Measurements from ENCODE around the gene MIER3.

Gene MIER3

GRCh38 chr5:56977822-56978221, 25.9 kb upstream of the MIER3 start:
- CTCF ChIA-PET: no interaction called here
- H3K27me3 Mint-ChIP-seq: peaks cover 7% of the 10 kb centered on the region
- H3K4me3 Mint-ChIP-seq: no peak overlapping the region
- no peaks in the 10 kb centered on the region for H3K9me3 Mint-ChIP-seq
- H3K36me3 Mint-ChIP-seq: no peaks in the 10 kb centered on the region
- H3K27ac Mint-ChIP-seq: no peak overlapping the region
- no peaks in the 10 kb centered on the region for H3K4me1 Mint-ChIP-seq
- no peak for DNase-seq

- Mint-ChIP-seq H3K27me3 (peaks cover 11% of the 10 kb centered on the region), H3K27ac (no peak overlapping the region), H3K4me3 (no peak overlapping the region), H3K9me3 (no peaks in the 10 kb centered on the region), H3K4me1 (no peaks in the 10 kb centered on the region), H3K36me3 (no peaks in the 10 kb centered on the region)
- no peak for DNase-seq
- CTCF ChIA-PET: no interaction called here
Observed at GRCh38 chr5:56977021-56977420, 25.1 kb upstream of the MIER3 start.

GRCh38 chr5:56974241-56974640, 22.3 kb upstream of the MIER3 start:
- Mint-ChIP-seq H3K9me3 (no peaks in the 10 kb centered on the region), H3K27me3 (peaks cover 18% of the 10 kb centered on the region), H3K4me1 (no peaks in the 10 kb centered on the region), H3K4me3 (no peak overlapping the region), H3K36me3 (no peaks in the 10 kb centered on the region), H3K27ac (no peak overlapping the region)
- no peak for DNase-seq
- CTCF ChIA-PET: no interaction called here

- Mint-ChIP-seq H3K27me3 (peaks cover 15% of the 10 kb centered on the region), H3K4me1 (no peaks in the 10 kb centered on the region), H3K9me3 (no peaks in the 10 kb centered on the region), H3K36me3 (no peaks in the 10 kb centered on the region), H3K27ac (no peak overlapping the region), H3K4me3 (no peak overlapping the region)
- CTCF ChIA-PET: interaction anchor here (0.5 to 1.2 kb wide), 2 partner anchors 41 to 976 kb away, joined by 3 read pairs; no protein-coding TSS in a partner anchor
- DNase-seq: no peak
Observed at GRCh38 chr5:56973473-56973872, 21.6 kb upstream of the MIER3 start.

- no peak overlapping the region for H3K27ac Mint-ChIP-seq
- H3K27me3 Mint-ChIP-seq: peaks cover 30% of the 10 kb centered on the region
- H3K4me1 Mint-ChIP-seq: no peaks in the 10 kb centered on the region
- no peaks in the 10 kb centered on the region for H3K9me3 Mint-ChIP-seq
- no peak overlapping the region for H3K4me3 Mint-ChIP-seq
- CTCF ChIA-PET: interaction anchor here (0.9 kb wide), 1 partner anchor 11 kb away, joined by 3 read pairs; no protein-coding TSS in a partner anchor
- H3K36me3 Mint-ChIP-seq: no peaks in the 10 kb centered on the region
- no peak for DNase-seq
Observed at GRCh38 chr5:56971275-56971674, 19.4 kb upstream of the MIER3 start.

- CTCF ChIA-PET: no interaction called here
- Mint-ChIP-seq H3K36me3 (no peaks in the 10 kb centered on the region), H3K27me3 (peaks cover 65% of the 10 kb centered on the region), H3K4me3 (no peak overlapping the region), H3K9me3 (no peaks in the 10 kb centered on the region), H3K27ac (no peak overlapping the region), H3K4me1 (no peaks in the 10 kb centered on the region)
- no peak for DNase-seq
Observed at GRCh38 chr5:56964173-56964572, 12.2 kb upstream of the MIER3 start.

- no peak for DNase-seq
- no peaks in the 10 kb centered on the region for H3K9me3 Mint-ChIP-seq
- no peak overlapping the region for H3K27ac Mint-ChIP-seq
- H3K4me1 Mint-ChIP-seq: no peaks in the 10 kb centered on the region
- CTCF ChIA-PET: no interaction called here
- H3K27me3 Mint-ChIP-seq: peaks cover 73% of the 10 kb centered on the region
- no peaks in the 10 kb centered on the region for H3K36me3 Mint-ChIP-seq
- no peak overlapping the region for H3K4me3 Mint-ChIP-seq
Observed at GRCh38 chr5:56963246-56963645, 11.3 kb upstream of the MIER3 start.

- no peak overlapping the region for H3K27ac Mint-ChIP-seq
- DNase-seq: no peak
- H3K36me3 Mint-ChIP-seq: no peaks in the 10 kb centered on the region
- CTCF ChIA-PET: no interaction called here
- H3K9me3 Mint-ChIP-seq: no peaks in the 10 kb centered on the region
- peaks cover 76% of the 10 kb centered on the region for H3K27me3 Mint-ChIP-seq
- no peaks in the 10 kb centered on the region for H3K4me1 Mint-ChIP-seq
- no peak overlapping the region for H3K4me3 Mint-ChIP-seq
Observed at GRCh38 chr5:56962286-56962685, 10.4 kb upstream of the MIER3 start.

GRCh38 chr5:56961746-56962145, 9.8 kb upstream of the MIER3 start:
- CTCF ChIA-PET: no interaction called here
- H3K4me3 Mint-ChIP-seq: no peak overlapping the region
- H3K4me1 Mint-ChIP-seq: no peaks in the 10 kb centered on the region
- peaks cover 70% of the 10 kb centered on the region for H3K27me3 Mint-ChIP-seq
- no peak for DNase-seq
- no peaks in the 10 kb centered on the region for H3K36me3 Mint-ChIP-seq
- no peak overlapping the region for H3K27ac Mint-ChIP-seq
- H3K9me3 Mint-ChIP-seq: no peaks in the 10 kb centered on the region

GRCh38 chr5:56959326-56959725, 7.4 kb upstream of the MIER3 start:
- CTCF ChIA-PET: no interaction called here
- H3K27me3 Mint-ChIP-seq: peaks cover 51% of the 10 kb centered on the region
- H3K36me3 Mint-ChIP-seq: no peaks in the 10 kb centered on the region
- H3K9me3 Mint-ChIP-seq: no peaks in the 10 kb centered on the region
- DNase-seq: no peak
- no peaks in the 10 kb centered on the region for H3K4me1 Mint-ChIP-seq
- H3K4me3 Mint-ChIP-seq: no peak overlapping the region
- H3K27ac Mint-ChIP-seq: no peak overlapping the region

GRCh38 chr5:56958595-56958994, 6.7 kb upstream of the MIER3 start:
- Mint-ChIP-seq H3K27me3 (peaks cover 55% of the 10 kb centered on the region), H3K9me3 (no peaks in the 10 kb centered on the region), H3K4me1 (no peaks in the 10 kb centered on the region), H3K27ac (no peak overlapping the region), H3K4me3 (no peak overlapping the region), H3K36me3 (no peaks in the 10 kb centered on the region)
- CTCF ChIA-PET: no interaction called here
- DNase-seq: no peak

GRCh38 chr5:56954262-56954661, 2.3 kb upstream of the MIER3 start:
- Mint-ChIP-seq H3K4me3 (no peak overlapping the region), H3K27me3 (peaks cover 39% of the 10 kb centered on the region), H3K4me1 (peaks cover 20% of the 10 kb centered on the region), H3K36me3 (no peaks in the 10 kb centered on the region), H3K9me3 (no peaks in the 10 kb centered on the region), H3K27ac (no peak overlapping the region)
- DNase-seq: no peak
- CTCF ChIA-PET: interaction anchor here (0.8 kb wide), 1 partner anchor 53 kb away, joined by 3 read pairs; no protein-coding TSS in a partner anchor

- Mint-ChIP-seq H3K9me3 (no peaks in the 10 kb centered on the region), H3K4me3 (peak overlapping the region; percentile 92), H3K27me3 (peaks cover 23% of the 10 kb centered on the region), H3K4me1 (peaks cover 23% of the 10 kb centered on the region), H3K36me3 (peaks cover 1% of the 10 kb centered on the region), H3K27ac (peak overlapping the region; percentile 85)
- peak; percentile 48 for DNase-seq
- CTCF ChIA-PET: interaction anchor here (2.1 kb wide), 1 partner anchor 187 kb away, joined by 4 read pairs; no protein-coding TSS in a partner anchor
Observed at GRCh38 chr5:56951126-56951945, 587 bp downstream of the MIER3 start.

GRCh38 chr5:56950626-56951125, 1.2 kb downstream of the MIER3 start:
- Mint-ChIP-seq H3K27ac (peak overlapping the region; percentile 85), H3K36me3 (peaks cover 5% of the 10 kb centered on the region), H3K4me1 (peaks cover 23% of the 10 kb centered on the region), H3K4me3 (peak overlapping the region; percentile 92), H3K27me3 (peaks cover 21% of the 10 kb centered on the region), H3K9me3 (no peaks in the 10 kb centered on the region)
- CTCF ChIA-PET: interaction anchor here (2.1 kb wide), 1 partner anchor 188 kb away, joined by 4 read pairs; no protein-coding TSS in a partner anchor
- peak; percentile 64 for DNase-seq

- no peak overlapping the region for H3K4me3 Mint-ChIP-seq
- peaks cover 16% of the 10 kb centered on the region for H3K4me1 Mint-ChIP-seq
- H3K27ac Mint-ChIP-seq: no peak overlapping the region
- peaks cover 25% of the 10 kb centered on the region for H3K36me3 Mint-ChIP-seq
- H3K27me3 Mint-ChIP-seq: no peaks in the 10 kb centered on the region
- H3K9me3 Mint-ChIP-seq: no peaks in the 10 kb centered on the region
- no peak for DNase-seq
- CTCF ChIA-PET: no interaction called here
Observed at GRCh38 chr5:56947052-56947451, 4.9 kb downstream of the MIER3 start.

Data from activated naive CD4-positive, alpha-beta T cell treated with anti-CD3 and anti-CD28 coated beads, Interleukin-2, amount 10 ng/mL, durations not matched to agents 7 days and 5 days (primary cell).